PC-3 (cell line): Measurements from ENCODE around the gene BPIFB2. TPM values are rescaled to one million over a fixed set of nuclear protein-coding genes. Genes with fewer than 3 reads are reported as not detected.

Experiments used
- ATAC-seq: fragments of 200-7000 bp; cut with Tn5 transposase; 2 replicates; pipeline ENCODE4 v1.9.1; 2020; ENCODE audit warnings: mild to moderate bottlenecking, moderate library complexity
- BruUV-seq: library from RNA; stranded (reverse); fragments of 400-500 nt; replicated peaks from 2 replicates; lab custom pipeline; 2021; lab: Mats Ljungman, UMichigan
- CTCF ChIA-PET: fragments of 300-600 bp; sonication (Branson Sonifier 250); formaldehyde crosslinking; loops from one replicate; lab custom pipeline; 2022; ENCODE audit warnings: antibody characterized with exemption; lab: Charles Lee
- POLR2A ChIA-PET: fragments of 300-600 bp; sonication (Branson Sonifier 250); formaldehyde crosslinking; loops from one replicate; lab custom pipeline; 2022; ENCODE audit warnings: antibody characterized with exemption; ENCODE audit not compliant: unreplicated experiment; lab: Charles Lee
- DNase-seq: peaks from one replicate; pipeline ENCODE4 v3.0.0-alpha.2; 2015
- H2AFZ ChIP-seq: fragments of 300-600 bp; sonication (generic); 2 replicates; pipeline ENCODE4 v1.6.0; 2016; ENCODE audit warnings: antibody characterized with exemption, low read length
- H3F3A ChIP-seq: fragments of 300-600 bp; sonication (generic); one replicate; pipeline ENCODE4 v1.6.0; 2017; ENCODE audit warnings: antibody characterized with exemption, low read length, control low read depth, mild to moderate bottlenecking; ENCODE audit not compliant: unreplicated experiment
- H3K27ac ChIP-seq: fragments of 300-600 bp; sonication (generic); 2 replicates; pipeline ENCODE4 v1.5.1; 2016; ENCODE audit warnings: mild to moderate bottlenecking, low read length
- H3K27me3 ChIP-seq: fragments of 300-600 bp; sonication (generic); 2 replicates; pipeline ENCODE4 v1.6.1; 2016; ENCODE audit warnings: low read length, mixed read lengths
- H3K36me3 ChIP-seq: fragments of 300-600 bp; sonication (generic); 2 replicates; pipeline ENCODE4 v1.6.1; 2016; ENCODE audit warnings: low read depth, mixed run types, low read length, mixed read lengths
- H3K4me1 ChIP-seq: fragments of 300-600 bp; sonication (generic); 2 replicates; pipeline ENCODE4 v1.5.1; 2016; ENCODE audit warnings: low read length; ENCODE audit not compliant: insufficient read depth
- H3K4me2 ChIP-seq: fragments of 300-600 bp; sonication (generic); 2 replicates; pipeline ENCODE4 v1.6.0; 2016; ENCODE audit warnings: low read length
- H3K4me3 ChIP-seq: fragments of 300-600 bp; sonication (generic); 2 replicates; pipeline ENCODE4 v1.5.1; 2016; ENCODE audit warnings: mild to moderate bottlenecking, low read length, mixed read lengths
- H3K79me2 ChIP-seq: fragments of 300-600 bp; sonication (generic); 2 replicates; pipeline ENCODE4 v1.6.1; 2017; ENCODE audit warnings: low read length, mixed read lengths
- H3K9ac ChIP-seq: fragments of 300-600 bp; sonication (generic); 2 replicates; pipeline ENCODE4 v1.6.0; 2016; ENCODE audit warnings: mild to moderate bottlenecking, low read length
- H3K9me2 ChIP-seq: fragments of 300-600 bp; sonication (generic); replicated peaks from 2 replicates; pipeline ENCODE4 v1.6.1; 2016; ENCODE audit warnings: mixed run types, low read length, mixed read lengths
- H3K9me3 ChIP-seq: fragments of 300-600 bp; sonication (generic); 2 replicates; pipeline ENCODE4 v1.6.1; 2016; ENCODE audit warnings: low read length, mixed read lengths
- H4K20me1 ChIP-seq: fragments of 300-600 bp; sonication (generic); 2 replicates; pipeline ENCODE4 v1.6.1; 2016; ENCODE audit warnings: low read length, mixed read lengths
- CTCF ChIP-seq: fragments of 300-600 bp; sonication (generic); conservative IDR thresholded peaks from 2 replicates; pipeline ENCODE4 v1.5.1; 2017; ENCODE audit warnings: antibody characterized with exemption, low read depth, mild to moderate bottlenecking, low read length
- EZH2 ChIP-seq: fragments of 300-600 bp; sonication (generic); IDR thresholded peaks from one replicate; pipeline ENCODE4 v1.6.1; 2017; ENCODE audit warnings: antibody characterized with exemption, mild to moderate bottlenecking, low read length; ENCODE audit not compliant: unreplicated experiment
- EZH2phosphoT487 ChIP-seq: fragments of 300-600 bp; sonication (generic); IDR thresholded peaks from 2 replicates; pipeline ENCODE4 v1.6.1; 2018; ENCODE audit warnings: mild to moderate bottlenecking, antibody characterized with exemption, low read length, borderline replicate concordance
- intact Hi-C: fragments of 100-400 bp; cut with micrococcal nuclease; formaldehyde crosslinking; loops from 2 replicates; pipeline ENCODE4 v1.9.0; 2023
- total RNA-seq: library from RNA; depleted of rRNA; stranded (reverse); fragments of >200 nt; gene quantifications from 2 replicates; pipeline ENCODE4 v1.2.3, GENCODE V29; 2014

BPIFB2 gene
- total RNA-seq, 1 experiment from 2014 or later = not detected

- intact Hi-C loops = no loop called here
- Histone ChIP-seq H3F3A (no peaks in the 10 kb centered on the region), H4K20me1 (no peaks in the 10 kb centered on the region), H3K9ac (no peak overlapping the region), H3K79me2 (no peaks in the 10 kb centered on the region), H3K4me2 (no peak overlapping the region), H3K9me2 (no peaks in the 10 kb centered on the region), H3K4me1 (no peaks in the 10 kb centered on the region), H3K27ac (no peak overlapping the region), H3K4me3 (no peak overlapping the region), H3K36me3 (no peaks in the 10 kb centered on the region), H3K27me3 (peaks cover 52% of the 10 kb centered on the region), H3K9me3 (no peaks in the 10 kb centered on the region), H2AFZ (no peak overlapping the region)
- no TSS peak for BruUV-seq
- no peak for ATAC-seq
- ChIA-PET POLR2A (no interaction called here), CTCF (no interaction called here)
- no peak for DNase-seq
- no peak for TF ChIP-seq EZH2phosphoT487
- TF ChIP-seq EZH2 = no peak
- TF ChIP-seq CTCF = no peak
Observed at GRCh38 chr20:33069673-33070072, 62.2 kb downstream of the BPIFB2 start.

GRCh38 chr20:33070111-33071053, 62.9 kb downstream of the BPIFB2 start:
- no peaks in the 10 kb centered on the region for H3K79me2 ChIP-seq
- TF ChIP-seq CTCF (no peak), EZH2phosphoT487 (no peak), EZH2 (no peak)
- POLR2A ChIA-PET = no interaction called here
- ATAC-seq (no peak), DNase-seq (no peak)
- peaks cover 47% of the 10 kb centered on the region for H3K27me3 ChIP-seq
- H3K4me2 ChIP-seq = no peak overlapping the region
- H3K9me3 ChIP-seq = no peaks in the 10 kb centered on the region
- H3K4me3 ChIP-seq = no peak overlapping the region
- H3K4me1 ChIP-seq = no peaks in the 10 kb centered on the region
- no peaks in the 10 kb centered on the region for H4K20me1 ChIP-seq
- no peaks in the 10 kb centered on the region for H3F3A ChIP-seq
- no peak overlapping the region for H3K9ac ChIP-seq
- BruUV-seq = no TSS peak
- H3K9me2 ChIP-seq = no peaks in the 10 kb centered on the region
- no peaks in the 10 kb centered on the region for H3K36me3 ChIP-seq
- intact Hi-C loops = no loop called here
- CTCF ChIA-PET = no interaction called here
- no peak overlapping the region for H3K27ac ChIP-seq
- H2AFZ ChIP-seq = no peak overlapping the region

- Histone ChIP-seq H3F3A (no peaks in the 10 kb centered on the region), H3K9me2 (no peaks in the 10 kb centered on the region), H3K9me3 (no peaks in the 10 kb centered on the region), H2AFZ (no peak overlapping the region), H3K9ac (no peak overlapping the region), H3K4me1 (no peaks in the 10 kb centered on the region), H3K27ac (no peak overlapping the region), H3K79me2 (no peaks in the 10 kb centered on the region), H3K36me3 (no peaks in the 10 kb centered on the region), H3K27me3 (peaks cover 46% of the 10 kb centered on the region), H4K20me1 (no peaks in the 10 kb centered on the region), H3K4me2 (no peak overlapping the region), H3K4me3 (no peak overlapping the region)
- no TSS peak for BruUV-seq
- DNase-seq (no peak), ATAC-seq (no peak)
- intact Hi-C loops = no loop called here
- POLR2A ChIA-PET = no interaction called here
- CTCF ChIA-PET = no interaction called here
- TF ChIP-seq CTCF (no peak), EZH2 (no peak), EZH2phosphoT487 (no peak)
Observed at GRCh38 chr20:33071198-33071597, 63.7 kb downstream of the BPIFB2 start.
